Activated T-cell treated with anti-CD3 and anti-CD28 coated beads for 48 hours (primary cell): ENCODE results near the gene NR5A2.

Experiments used
- DNase-seq: peaks from one replicate; pipeline ENCODE4 v3.0.0-alpha.2; 2020; ENCODE audit warnings: low read depth

NR5A2 gene

DNA sequence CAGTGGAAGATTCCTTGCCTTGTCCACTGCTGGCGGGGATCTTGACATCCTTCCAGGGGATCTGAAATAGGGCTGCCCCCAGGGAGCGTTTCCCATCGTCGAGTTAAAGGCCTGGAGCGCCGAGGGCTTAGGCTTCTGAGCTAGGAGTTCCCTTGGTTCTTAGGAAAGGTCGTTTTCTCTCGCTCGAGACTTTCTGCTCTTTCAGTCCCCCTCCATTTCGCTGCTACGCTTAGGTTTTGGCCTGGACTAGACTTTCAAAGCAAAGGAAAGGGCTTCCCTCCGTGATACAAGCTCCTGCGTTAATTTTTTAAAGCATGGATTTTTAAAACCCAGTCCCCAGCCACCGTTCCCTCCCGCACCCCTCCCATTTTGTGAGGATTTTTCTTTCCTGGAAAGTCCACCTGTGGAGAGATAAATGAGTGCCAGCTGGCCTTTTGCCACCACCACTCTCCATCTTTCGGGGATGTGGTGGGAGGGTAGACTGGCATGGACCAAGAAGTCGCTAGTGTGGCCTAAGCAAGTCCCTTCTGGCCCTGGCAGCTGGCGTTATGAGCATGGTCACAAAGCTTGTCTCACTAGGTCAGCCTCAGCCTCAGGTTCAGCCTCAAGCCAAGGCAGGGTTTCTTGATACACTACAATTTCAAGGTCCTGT, 9.2 kb downstream of the NR5A2 start:
- no peak for DNase-seq

- DNase-seq: no peak
These were observed 10.0 kb downstream of the NR5A2 start for GRCh38 chr1:200037501-200037900.

DNA sequence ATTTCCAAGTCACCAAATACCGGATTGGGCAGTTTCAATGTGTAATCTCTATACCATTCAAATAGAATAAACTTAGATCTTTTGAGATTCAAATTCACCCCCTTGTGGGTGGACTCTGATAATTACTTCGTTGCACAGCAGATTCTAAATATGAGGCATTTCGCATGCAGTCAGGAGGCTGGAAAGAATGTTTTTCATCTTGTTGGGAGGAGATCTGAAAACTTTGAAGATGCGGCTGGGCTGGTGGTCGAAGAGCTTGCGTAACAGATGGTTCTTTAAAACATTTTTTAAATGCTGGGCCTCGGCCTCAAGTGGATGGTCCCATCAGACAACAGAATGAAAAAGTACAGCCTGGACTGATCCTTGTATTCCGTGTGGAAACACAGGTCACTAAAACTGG, 10.4 kb downstream of the NR5A2 start:
- DNase-seq: no peak

DNA sequence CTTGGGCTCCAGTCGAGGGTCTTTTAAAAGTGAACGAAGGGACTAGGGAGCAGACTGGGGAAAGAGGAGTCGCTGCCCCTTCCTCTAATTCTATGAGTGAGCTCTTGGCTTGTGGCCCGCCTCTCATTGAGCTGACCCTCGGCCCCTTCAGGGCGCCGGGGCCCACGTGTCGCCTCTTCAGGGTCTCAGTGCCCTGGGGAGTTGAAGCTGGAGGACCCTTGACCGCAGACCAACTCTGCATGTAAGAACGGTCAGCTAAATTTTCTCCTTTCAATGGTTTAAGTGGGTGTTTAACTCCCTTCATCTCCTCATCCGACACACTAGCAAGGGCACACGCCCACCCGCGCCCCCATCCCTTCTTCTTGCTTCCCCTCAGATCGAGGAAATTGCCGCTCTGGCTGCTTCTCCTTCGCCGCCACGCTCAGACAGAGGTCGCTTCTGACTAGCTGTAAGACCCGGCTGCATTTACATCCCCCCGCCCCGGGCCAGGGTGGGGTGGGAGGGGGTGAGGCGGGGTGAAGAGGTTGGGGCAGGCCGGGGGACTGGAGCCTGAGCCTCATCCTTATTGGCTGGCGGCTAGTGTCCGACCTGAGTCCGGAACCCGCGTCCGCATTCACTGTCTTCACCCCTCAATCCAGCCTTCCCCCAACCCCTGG, 10.9 kb downstream of the NR5A2 start:
- DNase-seq: no peak

DNA sequence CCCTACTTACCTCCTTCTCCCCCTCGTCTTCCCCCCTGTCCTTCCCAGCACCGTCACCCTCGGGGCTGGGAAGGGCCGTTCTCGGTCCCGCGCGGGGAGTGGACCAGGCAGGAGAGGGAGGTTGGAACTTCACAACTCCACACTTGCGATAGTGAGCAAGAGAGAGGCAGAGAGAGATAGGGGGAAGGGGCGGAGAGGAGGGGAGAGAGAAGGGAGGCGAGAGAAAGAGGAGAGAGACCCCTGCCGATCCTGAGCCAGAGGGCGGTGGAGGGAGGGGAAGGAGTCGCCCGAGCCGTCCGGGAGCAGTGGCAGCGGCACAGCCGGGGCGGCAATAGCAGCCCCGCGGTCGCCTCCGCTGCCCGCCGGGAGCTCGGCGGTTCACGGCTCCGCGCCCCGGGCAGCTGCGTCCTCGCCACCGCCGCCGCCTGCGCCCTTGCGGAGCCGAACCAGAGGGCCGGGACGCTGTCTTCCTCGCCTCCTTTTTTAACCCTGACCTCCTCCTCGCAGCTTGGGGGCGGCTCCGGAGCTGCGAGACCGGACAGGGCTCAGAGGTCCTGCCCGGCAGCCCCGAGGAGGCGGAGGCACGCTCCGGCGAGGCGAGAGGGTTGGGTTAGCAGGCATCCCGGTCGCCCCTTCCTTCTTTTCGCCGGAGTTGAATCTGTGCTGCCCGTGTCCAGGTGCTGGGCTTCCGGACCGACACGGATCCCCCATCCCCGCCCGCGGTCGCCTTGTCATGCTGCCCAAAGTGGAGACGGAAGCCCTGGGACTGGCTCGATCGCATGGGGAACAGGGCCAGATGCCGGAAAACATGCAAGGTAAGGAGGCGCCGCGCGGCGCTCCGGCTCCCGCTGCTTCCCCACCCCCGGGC, 11.7 kb downstream of the NR5A2 start:
- DNase-seq: no peak

GRCh38 chr1:200039849-200040474, 12.5 kb downstream of the NR5A2 start:
- DNase-seq: no peak

- DNase-seq: no peak
These were observed 13.1 kb downstream of the NR5A2 start for GRCh38 chr1:200040481-200041138.

- DNase-seq: no peak
These were observed 14.0 kb downstream of the NR5A2 start for GRCh38 chr1:200041337-200042118.

GRCh38 chr1:200042119-200042551, 14.6 kb downstream of the NR5A2 start:
- no peak for DNase-seq

GRCh38 chr1:200042552-200043335, 15.2 kb downstream of the NR5A2 start:
- no peak for DNase-seq

- no peak for DNase-seq
These were observed 15.8 kb downstream of the NR5A2 start for GRCh38 chr1:200043336-200043668.

GRCh38 chr1:200046115-200046514, 18.6 kb downstream of the NR5A2 start:
- no peak for DNase-seq

DNA sequence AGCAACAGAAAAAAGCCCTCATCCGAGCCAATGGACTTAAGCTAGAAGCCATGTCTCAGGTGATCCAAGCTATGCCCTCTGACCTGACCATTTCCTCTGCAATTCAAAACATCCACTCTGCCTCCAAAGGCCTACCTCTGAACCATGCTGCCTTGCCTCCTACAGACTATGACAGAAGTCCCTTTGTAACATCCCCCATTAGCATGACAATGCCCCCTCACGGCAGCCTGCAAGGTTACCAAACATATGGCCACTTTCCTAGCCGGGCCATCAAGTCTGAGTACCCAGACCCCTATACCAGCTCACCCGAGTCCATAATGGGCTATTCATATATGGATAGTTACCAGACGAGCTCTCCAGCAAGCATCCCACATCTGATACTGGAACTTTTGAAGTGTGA, 20.7 kb downstream of the NR5A2 start:
- no peak for DNase-seq

DNA sequence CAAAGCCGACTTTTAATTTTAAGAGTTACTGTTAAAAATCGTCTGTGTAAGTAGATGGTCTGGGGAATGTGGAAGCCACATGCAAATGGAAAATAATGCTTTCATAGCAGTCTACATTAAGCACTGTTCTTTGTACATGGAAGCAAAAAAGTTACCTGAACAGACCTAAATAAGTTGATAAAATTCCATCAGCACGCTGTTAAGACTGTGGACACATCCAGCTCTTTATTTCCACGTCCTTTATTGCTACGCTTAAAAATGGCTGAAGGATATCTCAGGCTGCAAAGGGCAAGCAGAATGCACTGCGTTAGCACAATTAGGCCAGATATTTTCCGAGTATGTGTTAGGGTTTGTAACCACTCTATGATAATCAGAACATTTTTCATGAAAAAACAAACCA, 22.3 kb downstream of the NR5A2 start:
- no peak for DNase-seq

- no peak for DNase-seq
These were observed 24.1 kb downstream of the NR5A2 start for GRCh38 chr1:200051620-200052019.

GRCh38 chr1:200053091-200053490, 25.6 kb downstream of the NR5A2 start:
- DNase-seq: no peak

DNA sequence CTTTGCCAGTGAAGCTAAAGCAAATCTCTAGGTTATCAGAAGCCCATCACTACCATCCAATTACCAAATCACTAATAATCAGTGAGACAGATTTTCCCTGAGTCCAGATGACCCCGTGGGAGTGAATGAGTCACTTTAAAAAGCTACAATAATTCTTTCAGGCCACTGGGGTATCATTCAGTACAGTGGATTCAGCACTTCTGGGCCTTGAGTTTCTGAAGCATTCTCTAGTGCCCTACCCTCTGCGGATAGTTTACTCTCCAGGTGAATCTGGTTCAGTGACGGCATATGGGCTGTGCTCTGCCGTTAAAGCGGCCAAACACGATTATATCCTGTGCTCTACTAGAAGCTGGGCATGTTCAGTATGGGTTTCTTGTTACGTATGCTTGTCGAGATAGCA, 26.1 kb downstream of the NR5A2 start:
- DNase-seq: no peak

DNA sequence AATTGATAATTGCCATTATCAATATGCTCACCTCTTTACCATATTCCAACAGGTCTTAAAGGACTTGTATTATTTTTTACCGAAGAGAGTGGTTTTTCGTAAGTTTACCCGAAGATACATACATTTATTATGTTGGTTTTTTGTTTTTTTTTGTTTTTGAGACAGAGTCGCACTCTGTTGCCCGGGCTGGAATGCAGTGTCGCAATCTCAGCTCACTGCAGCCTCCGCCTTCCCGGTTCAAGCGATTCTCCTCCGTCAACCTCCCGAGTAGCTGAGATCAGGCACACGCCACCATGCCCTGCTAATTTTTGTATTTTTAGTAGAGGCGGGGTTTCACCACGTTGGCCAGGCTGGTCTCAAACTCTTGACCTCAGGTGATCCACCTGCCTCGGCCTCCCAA, 30.8 kb downstream of the NR5A2 start:
- no peak for DNase-seq

- DNase-seq: no peak
These were observed 34.6 kb downstream of the NR5A2 start for GRCh38 chr1:200062143-200062542.

GRCh38 chr1:200072636-200073285, 45.3 kb downstream of the NR5A2 start:
- no peak for DNase-seq
